Activated CD4-positive, alpha-beta T cell treated with anti-CD3 and anti-CD28 coated beads for 4 hours (primary cell): ENCODE data around the gene ACER1.
"Not testable (repeated sequence)": the region's sequence is repeated elsewhere in the genome, so short reads cannot be mapped to it uniquely, and the experiment has no call there.

Source experiments
- DNase-seq, 2 donors: peaks; one replicate each; pipeline ENCODE4 v3.0.0-alpha.2; 2020

ACER1 gene

DNA sequence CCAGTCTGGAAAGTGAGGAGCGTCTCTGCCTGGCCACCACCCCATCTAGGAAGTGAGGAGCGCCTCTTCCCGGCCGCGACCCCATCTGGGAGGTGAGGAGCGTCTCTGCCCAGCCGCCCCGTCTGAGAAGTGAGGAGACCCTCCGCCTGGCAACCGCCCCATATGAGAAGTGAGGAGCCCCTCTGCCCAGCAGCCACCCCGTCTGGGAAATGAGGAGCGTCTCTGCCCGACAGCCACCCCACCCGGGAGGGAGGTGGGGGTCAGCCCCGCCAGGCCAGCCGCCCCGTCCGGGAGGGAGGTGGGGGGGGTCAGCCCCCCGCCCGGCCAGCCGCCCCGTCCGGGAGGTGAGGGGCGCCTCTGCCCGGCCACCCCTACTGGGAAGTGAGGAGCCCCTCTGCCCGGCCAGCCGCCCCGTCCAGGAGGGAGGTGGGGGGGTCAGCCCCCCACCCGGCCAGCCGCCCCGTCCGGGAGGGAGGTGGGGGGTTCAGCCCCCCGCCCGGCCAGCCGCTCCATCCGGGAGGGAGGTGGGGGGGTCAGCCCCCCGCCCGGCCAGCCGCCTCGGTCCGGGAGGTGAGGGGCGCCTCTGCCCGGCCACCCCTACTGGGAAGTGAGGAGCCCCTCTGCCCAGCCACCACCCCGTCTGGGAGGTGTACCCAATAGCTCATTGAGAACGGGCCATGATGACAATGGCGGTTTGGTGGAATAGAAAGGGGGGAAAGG, 22.1 kb upstream of the ACER1 start:
- DNase-seq: not testable (repeated sequence)

DNA sequence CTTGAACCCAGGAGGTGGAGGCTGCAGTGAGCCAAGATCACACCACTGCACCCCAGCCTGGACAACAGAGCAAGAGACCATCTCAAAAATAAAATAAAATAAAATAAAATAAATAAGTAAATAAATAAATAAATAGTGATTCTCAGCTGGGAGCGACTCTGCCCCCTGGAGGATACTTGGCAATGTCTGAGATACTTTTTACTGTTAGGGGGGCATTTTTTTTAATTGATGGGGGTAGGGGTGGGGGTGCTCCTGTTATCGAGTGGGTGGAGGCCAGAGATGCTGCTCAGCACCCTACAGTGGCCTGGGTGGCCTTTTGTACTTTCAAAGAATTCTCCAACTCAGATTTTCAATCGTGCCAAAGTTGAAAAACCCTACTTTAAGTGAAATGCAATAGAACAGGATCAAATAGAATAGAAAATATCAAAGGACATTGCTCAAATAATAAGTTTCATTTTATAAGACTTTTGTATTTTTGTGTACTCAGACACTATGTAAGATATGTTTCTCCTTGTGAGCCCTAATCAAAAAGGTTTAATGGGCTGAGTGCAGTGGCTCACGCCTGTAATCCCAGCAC, 20.8 kb upstream of the ACER1 start:
- no peak for DNase-seq

DNA sequence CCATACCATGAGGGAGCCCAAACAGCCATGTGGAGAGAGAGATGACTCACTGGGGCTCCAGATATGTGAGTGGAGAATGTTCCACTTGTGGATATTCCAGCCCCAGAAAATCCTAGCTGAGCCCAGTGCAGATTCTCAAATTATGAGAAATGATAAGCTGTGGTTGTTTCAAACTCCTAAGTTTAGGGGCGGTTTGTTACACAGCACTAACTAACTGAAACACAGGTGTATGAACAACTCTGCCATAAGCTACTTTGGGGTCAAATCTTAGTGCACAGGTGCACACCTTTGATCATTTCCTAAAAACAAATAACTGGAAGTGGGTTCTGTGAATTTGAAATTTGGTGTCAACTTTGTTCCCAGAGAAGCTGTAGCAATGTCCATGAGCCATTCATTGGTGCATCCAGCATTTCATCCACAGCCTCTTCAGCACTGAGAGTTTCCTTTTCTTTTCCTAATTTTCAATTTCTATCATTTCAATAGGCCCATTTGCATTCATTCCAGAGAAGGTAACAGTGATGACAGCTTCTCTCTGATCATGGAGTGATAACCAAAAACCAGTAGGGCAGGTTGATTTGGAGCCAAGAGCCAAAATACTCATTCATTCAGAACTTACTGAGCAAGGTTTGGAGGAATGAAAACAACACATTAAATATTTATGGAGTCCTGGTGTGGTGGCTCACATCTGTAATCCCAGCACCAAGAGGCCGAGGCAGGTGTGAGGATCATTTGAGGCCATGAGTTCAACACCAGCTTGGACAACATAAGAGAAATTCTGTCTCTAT, 19.2 kb upstream of the ACER1 start:
- no peak for DNase-seq

DNA sequence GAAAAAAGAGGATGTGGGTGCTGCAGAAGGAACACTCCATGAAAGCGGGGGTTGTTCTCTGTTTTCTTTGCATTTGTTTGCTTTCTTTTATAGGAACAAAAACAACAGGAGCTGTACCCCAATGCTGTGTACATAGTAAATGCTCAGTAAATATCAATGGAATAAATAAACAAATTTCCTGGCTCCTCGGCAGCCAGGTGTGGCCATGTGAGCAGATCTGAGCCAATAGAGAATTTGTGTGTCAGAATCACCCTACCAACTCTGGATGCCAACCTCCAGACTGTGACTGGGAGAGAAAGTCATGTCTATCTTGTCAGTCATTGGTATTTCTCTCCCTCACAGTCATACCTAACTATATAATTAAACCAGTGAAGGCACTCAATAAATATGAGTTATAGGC, 17.3 kb upstream of the ACER1 start:
- no peak for DNase-seq

DNA sequence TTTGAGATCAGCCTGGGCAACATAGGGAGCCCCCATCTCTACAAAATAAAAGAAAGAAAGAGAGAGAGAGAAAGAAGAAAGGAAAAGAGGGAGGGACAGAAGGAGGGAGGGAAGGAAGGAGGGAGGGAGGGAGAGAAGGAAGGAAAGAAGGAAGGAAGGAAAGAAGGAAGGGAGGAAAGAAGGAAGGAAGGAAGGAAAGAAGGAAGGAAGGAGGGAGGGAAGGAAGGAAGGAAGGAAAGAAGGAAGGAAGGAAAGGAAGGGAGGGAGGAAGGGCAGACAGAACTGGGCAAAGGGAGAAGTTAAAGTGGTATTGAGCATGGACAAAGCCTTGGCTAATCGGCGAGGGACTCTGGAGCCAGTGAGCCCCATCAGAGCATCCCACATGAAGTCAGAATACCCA, 15.9 kb upstream of the ACER1 start:
- DNase-seq: not testable (repeated sequence)

DNA sequence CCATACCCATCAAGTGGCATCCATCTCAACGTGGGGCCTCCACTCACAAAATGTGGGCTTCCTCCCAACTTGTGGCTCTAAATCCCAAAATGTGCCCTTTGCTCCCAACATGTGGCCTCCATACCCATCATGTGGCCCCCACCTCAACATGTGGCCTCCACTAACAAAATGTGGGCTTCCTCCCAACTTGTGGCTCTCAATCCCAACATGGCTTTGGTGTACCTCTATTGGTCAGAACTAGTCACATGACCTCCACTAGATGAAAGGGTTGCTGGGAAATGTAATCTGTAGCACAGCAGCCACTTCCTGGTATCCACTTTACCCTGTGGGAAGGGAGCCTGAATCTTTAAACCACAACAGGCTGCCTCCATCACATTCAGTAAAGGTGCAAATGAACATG, 10.1 kb upstream of the ACER1 start:
- DNase-seq: no peak

DNA sequence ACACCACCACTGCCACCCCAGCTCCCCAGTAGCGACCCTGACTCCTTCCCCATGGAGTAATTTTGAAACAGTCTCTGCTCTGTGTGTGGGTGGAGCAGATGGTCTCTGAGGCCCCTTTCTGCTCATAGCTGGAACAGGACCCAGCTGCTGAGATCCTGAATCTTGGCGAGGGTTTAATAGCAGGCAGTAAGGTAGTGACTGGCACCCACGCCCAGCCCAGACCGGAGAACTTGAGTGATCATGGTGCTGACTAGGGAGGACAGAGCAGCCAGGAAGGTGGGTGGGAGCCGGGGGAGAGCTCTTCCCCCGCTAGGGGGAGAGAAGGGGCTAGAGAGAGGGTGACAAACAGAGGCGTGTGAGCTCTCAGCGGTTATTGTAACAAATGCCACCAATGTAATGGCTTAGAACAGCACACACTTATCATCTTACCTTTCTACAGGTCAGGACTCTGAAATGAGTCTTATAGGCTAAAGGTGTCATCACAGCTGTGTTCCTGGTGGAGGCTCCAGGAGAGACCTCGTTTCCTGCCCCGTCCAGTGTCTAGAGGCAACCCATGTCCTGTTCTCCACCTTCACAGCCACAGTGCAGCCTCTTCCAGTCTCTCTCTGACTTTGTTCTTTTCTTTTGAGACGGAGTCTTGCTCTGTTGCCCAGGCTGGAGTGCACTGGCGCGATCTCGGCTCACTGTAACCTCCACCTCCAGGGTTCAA, 7.2 kb upstream of the ACER1 start:
- no peak for DNase-seq

DNA sequence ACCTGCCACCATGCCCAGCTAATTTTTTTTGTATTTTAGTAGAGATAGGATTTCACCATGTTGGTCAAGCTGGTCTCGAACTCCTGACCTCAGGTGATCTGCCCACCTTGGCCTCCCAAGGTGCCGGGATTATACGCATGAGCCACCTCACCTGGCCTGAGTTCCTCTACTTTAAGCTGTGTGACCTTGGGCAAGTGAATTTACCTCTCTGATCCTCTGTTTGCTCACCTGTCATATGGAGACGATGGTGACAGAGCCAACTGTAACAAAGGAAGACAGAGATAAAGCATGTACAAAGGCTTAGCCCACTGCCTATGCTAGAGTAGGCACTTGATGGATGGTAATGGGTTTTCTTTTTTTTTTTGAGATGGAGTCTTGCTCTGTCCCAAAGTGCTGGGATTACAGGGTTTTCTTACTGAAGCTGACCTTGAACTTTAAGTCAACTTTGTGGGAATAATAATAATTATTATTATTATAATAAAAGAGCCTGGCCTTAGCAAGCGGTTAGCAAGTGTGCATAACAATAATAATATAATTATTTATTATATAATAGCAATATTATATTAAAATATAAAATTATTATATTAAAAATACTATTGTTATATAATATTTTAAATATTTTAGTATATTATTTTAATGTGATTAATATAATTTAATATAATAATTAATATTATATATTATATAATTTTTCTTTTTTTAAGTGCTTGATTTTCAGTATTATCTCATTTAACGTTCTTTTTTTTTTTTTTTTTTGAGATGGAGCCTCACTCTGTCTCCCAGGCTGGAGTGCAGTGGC, 1.3 kb upstream of the ACER1 start:
- DNase-seq: no peak

DNA sequence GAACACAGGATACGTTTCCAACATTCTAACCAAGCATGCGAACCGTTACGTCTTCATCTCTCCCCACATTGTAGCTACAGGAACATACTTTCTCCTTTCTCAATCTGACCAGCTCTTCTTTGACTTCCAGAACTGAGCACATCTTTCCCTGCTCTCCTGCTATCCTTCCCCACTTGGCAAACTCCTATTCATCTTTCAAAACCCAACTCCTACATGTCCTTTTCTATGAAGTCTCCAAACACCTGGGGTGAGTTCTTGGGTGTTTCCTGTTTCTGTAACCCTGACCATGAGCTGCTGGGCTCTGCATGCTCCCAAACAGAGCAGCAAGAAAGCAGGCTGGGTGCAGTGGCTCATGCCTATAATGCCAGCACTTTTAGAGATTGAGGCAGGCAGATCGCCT, 6.6 kb downstream of the ACER1 start:
- no peak for DNase-seq

DNA sequence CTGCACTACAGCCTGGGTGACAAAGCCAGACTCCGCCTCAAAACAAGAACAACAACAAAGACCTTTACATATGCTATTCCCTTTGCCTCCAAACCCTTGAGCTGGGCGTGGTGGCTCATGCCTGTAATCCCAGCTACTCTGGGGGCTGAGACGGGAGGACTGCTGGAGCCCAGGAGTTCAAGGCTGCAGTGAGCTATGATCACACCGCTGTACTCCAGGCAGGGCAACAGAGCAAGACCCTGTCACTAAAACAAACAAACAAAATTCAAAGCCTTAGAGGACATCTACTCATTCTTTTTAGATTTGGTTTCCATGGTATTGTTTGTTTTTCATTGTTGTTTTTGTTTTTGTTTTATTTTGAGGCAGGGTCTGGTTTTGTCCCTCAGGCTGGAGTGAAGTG, 7.8 kb downstream of the ACER1 start:
- no peak for DNase-seq

DNA sequence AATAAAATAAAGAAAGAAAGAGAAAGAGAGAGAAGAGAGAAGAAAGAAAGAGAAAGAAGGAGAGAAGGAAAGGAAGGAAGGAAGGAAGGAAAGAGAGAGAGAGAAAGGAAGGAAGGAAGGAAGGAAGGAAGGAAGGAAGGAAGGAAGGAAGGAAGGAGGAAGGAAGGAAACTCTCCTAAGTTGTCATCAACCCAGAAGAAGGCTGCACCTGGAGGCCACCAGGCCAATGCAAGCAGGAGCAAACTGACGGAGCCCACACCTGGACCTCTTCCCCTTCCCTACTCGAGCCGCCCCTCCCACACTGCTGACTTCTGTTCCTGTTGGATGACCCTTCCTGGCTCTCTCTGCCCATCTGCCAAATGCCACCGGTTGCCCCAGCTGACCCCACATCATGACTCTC, 8.7 kb downstream of the ACER1 start:
- no peak for DNase-seq

DNA sequence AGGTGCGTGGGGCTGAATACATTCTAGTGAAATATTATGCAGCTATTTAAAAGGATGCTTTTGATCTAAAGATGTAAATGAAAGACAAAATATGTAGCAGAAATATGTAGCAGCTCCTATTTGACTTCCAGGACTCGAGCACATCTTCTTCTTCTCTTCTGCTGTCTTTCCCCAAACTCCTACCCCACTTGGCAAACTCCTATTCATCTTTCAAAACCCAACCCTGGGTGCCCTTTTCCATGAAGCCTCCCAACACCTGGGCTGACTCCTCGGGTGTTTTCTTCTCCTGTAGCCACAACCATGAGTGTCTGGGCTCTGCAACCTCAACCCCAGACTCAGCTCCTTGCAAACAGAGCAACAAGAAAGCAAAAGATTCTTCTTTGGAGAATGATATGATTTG, 11.1 kb downstream of the ACER1 start:
- DNase-seq: no peak

DNA sequence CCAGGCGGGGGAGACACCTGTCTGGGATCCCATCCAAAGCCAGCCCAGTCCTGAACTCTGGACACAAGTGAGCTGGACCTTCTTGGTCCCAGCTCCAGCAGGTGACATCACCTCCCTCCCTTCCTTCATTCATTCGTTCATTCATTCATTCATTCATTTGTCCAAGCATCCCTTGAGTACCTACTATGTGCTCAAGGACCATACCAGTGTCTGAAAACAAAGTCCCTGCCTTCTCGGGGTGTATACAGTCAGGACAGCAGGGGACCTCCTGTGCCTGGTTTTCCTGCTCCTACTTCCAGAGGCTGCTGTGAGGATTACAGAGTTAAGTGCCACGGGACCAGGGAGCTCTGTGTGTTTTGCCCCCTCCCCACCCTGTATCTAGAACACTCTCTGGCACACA, 14.0 kb downstream of the ACER1 start:
- no peak for DNase-seq

DNA sequence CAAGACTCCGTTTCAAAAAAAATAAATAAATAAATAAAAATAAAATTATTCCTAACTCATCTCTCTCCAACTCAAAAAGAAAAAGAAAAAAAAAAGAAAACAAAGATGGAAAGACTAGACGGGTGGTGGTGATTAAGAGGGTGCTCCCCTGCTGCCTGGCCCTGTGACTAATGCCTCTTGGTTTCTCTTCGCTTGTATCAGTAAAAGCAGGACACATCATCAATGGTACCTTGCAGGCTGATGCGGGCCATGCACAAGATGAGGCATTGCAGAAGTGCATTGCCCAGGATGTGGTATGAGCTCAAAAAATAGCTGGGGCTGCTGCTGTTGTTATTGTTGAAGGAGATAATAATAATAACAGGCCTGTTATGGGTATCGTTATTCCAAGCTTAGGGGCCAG, 14.6 kb downstream of the ACER1 start:
- no peak for DNase-seq

DNA sequence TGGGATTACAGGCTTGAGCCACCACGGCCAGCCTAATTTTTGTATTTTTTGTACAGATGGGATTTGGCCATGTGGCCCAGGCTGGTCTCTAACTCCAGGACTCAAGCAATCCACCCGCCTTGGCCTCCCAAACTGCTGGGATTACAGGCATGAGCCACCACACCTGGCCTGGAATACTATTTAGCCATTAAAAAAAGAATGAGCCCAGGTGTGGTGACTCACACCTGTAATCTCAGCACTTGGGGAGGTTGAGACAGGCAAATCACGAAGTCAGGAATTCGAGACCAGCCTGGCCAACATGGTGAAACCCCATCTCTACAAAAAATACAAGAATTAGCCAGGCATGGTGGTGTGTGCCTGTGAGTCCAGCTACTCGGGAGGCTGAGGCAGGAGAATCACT, 17.8 kb downstream of the ACER1 start:
- not testable (repeated sequence) for DNase-seq

DNA sequence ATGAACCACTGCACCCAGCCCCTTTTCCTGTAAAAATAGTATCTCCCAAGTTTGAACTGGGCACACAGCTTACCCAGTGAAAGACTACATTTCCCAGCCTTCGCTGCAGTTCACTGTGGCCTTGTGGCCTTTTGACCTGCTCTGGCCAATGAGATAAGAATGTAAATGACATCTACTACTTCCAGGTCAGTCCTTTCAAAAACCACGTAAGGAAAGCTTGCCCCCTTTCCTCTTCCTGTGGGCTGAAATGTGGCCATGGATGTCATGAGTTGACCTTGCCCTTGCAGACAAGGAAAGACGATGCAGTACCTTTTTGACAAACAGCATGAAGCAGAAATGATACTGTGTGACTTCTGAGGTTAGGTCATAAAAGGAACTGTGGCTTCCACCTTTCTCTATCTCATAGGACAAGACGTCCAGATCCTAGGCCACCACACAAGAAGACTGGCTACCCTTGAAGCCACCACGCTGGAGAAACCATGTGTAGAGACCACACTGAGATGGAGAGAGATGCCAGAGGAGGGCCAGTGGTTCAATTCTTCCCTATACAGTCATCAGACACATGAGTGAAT, 19.9 kb downstream of the ACER1 start:
- no peak for DNase-seq

DNA sequence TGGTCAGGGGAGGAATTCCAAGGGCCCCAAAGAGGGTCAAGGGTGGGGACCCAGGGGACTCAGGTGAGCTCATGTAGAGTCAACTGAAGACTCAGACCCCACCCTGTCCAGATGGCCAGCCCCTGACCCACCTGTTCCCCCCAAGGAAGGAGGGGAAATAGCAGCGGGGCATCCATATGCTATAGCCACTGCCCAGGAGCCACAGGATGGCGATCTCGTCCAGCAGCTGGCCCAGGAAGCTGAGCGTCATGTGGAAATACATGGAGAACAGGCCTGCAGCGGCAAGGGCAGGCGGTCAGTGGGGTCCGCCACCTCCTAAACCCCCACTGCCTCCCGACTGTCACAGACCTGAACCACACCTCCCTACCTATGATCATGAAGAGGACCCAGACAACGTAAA, 21.4 kb downstream of the ACER1 start:
- no peak for DNase-seq

DNA sequence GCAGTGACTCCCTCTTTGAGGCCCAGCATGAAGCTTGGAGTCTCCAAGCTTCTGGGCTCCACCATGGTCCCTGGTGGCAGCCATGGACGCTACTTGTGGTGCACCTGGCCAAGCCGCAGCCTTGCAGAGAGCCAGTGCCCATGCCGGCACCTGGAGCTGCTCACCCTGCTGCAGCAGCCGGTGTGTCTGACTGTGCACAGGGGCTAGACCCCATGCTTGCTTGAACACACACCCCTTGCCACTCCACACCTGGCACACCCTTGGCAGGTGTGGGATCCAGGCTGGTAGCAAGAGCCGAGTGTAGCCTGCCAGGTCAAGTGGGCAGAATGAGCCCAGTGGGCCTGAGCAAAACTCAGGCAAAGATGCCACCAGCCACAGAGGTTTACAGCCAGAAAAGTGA, 35.0 kb downstream of the ACER1 start:
- no peak for DNase-seq

DNA sequence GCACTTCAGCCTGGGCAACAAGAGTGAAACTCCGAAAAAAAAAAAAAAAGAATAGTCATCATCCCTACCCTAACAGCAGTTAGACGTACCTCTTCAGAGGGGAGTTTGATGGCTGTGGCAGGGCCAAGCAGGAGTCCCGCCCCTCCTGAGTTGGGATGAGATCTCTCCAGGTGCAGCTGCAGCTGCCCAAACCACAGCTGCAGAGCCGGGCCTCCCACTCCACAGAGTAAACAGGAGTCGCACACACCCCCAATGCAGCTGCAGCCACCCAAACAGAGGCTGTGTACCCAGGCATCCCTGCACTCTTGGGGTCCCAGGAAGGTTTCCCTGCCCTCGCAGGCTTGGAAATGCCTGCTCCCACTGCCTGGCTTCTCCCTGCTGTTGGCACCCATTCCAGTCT, 36.2 kb downstream of the ACER1 start:
- no peak for DNase-seq

DNA sequence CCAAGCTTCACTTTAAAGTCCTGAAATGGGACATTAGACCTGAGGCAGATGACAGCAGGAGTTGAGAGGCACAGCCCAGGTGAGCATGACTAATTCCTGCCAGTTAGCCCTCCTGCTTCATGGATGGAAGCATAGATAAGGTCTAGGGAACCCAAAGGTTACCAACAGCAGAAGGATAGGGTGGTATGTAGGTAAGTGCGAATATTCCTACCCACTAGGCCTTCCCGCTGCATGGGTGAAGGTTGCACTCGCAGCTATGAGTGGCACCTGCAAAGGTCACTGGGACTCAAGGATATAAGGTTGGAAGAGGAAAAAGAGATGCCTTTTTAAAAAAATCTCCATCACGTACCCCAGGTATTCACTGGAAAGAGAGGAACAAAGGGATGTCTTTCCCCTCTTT, 41.4 kb downstream of the ACER1 start:
- no peak for DNase-seq

DNA sequence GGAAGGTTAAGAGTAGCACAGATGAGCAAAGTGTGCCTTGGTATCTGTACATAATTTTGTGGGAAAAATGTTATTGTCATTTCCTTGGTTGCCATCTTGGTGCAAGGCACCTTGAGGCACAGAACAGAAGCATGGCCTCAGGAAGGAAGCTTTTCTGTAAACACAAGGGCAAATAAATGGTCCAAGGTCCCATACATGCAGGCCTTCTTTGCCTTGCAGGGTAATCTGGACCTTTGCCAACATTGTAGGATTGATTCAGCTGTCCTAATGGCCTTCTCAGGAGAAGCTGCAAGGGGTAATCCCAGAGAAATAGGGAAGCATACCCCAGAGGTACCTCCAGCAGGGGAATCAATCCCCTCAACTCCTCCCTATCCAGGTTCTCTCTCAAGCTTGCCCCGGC, 44.7 kb downstream of the ACER1 start:
- DNase-seq: no peak

DNA sequence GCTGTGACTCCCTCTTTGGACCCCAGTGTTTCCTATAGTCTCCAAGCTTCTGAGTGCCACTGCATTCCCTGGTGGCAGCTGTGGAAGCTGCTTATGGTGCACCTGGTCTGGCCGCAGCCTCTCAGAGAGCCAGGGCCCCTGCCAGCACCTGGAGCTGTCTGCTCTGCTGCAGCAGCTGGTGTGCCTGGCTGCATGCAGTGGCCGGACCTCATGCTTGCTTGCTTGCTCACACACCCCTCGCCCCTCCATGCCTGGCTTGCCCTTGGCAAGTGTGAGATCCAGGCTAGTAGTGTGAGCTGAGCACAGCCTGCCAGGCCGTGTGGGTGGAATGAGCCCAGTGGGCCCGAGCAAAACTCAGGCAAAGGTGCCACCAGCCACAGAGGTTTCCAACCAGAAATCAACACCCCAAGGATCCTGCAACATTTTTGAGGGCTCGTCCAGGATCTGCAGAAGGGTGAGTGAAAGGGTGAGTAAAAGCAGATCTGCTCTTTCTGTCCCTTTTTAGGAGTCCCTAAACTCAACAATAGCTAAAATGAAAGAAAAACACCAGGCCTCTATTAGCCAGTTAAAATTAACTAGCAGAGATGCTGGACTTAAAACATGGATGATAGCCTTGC, 46.0 kb downstream of the ACER1 start:
- DNase-seq: no peak
